Stimulated activated CD4-positive, alpha-beta T cell treated with anti-CD3 and anti-CD28 coated beads, TNF-alpha, amount 100 ng/mL, for 48 hours (primary cell): ENCODE results near the gene GFAP.

Source experiments
- DNase-seq, 3 donors: peaks; one replicate each; pipeline ENCODE4 v3.0.0-alpha.2; 2020; ENCODE audit warnings: low read depth in 3 of 3

The GFAP gene

GRCh38 chr17:44863061-44863918 is 52.0 kb downstream of the GFAP start:
- no peak for DNase-seq

- DNase-seq, result no peak
These were observed 52.9 kb downstream of the GFAP start for GRCh38 chr17:44862278-44862914.

GRCh38 chr17:44859701-44860100 is 55.6 kb downstream of the GFAP start:
- no peak for DNase-seq

GRCh38 chr17:44854192-44854591 is 61.1 kb downstream of the GFAP start:
- DNase-seq, result no peak
